H9 (cell line): ENCODE measurements around the gene CNGA2. TPM values are rescaled to one million over a fixed set of nuclear protein-coding genes. Genes with fewer than 3 reads are reported as not detected.

Source experiments
- DNase-seq: peaks from one replicate; pipeline ENCODE4 v3.0.0-alpha.2; 2017
- H2AFZ ChIP-seq: one replicate; pipeline ENCODE4 v1.6.1; 2013; ENCODE audit warnings: mild to moderate bottlenecking, low read length, control low read depth, moderate library complexity
- H2AK5ac ChIP-seq: 2 replicates; pipeline ENCODE4 v1.6.1; 2013; ENCODE audit warnings: low read length, control low read depth, mixed read lengths; ENCODE audit not compliant: insufficient read length
- H2BK120ac ChIP-seq: one replicate; pipeline ENCODE4 v1.6.1; 2013; ENCODE audit warnings: low read depth, mild to moderate bottlenecking, low read length, control low read depth, inconsistent platforms; ENCODE audit not compliant: poor library complexity, severe bottlenecking
- H2BK12ac ChIP-seq: 2 replicates; pipeline ENCODE4 v1.6.1; 2013; ENCODE audit warnings: low read length, control low read depth, mixed read lengths, low read depth; ENCODE audit not compliant: insufficient read length
- H2BK15ac ChIP-seq: 2 replicates; pipeline ENCODE4 v1.6.1; 2013; ENCODE audit warnings: low read depth, low read length, control low read depth
- H2BK20ac ChIP-seq: one replicate; pipeline ENCODE4 v1.6.1; 2013; ENCODE audit warnings: low read depth, mild to moderate bottlenecking, low read length, control low read depth, inconsistent platforms; ENCODE audit not compliant: poor library complexity, severe bottlenecking
- H2BK5ac ChIP-seq: 2 replicates; pipeline ENCODE4 v1.6.1; 2013; ENCODE audit warnings: low read length, control low read depth, mixed read lengths; ENCODE audit not compliant: insufficient read length
- H3K14ac ChIP-seq: 2 replicates; pipeline ENCODE4 v1.6.1; 2013; ENCODE audit warnings: low read length, control low read depth; ENCODE audit not compliant: insufficient read depth
- H3K18ac ChIP-seq: 2 replicates; pipeline ENCODE4 v1.6.1; 2013; ENCODE audit warnings: low read depth, mild to moderate bottlenecking, mixed read lengths, low read length, control low read depth; ENCODE audit not compliant: insufficient read length
- H3K23ac ChIP-seq: 2 replicates; pipeline ENCODE4 v1.6.1; 2013; ENCODE audit warnings: low read length, control low read depth, mixed read lengths, low read depth; ENCODE audit not compliant: insufficient read length
- H3K23me2 ChIP-seq: 2 replicates; pipeline ENCODE4 v1.6.1; 2013; ENCODE audit warnings: low read depth, mild to moderate bottlenecking, mixed read lengths, low read length, control low read depth; ENCODE audit not compliant: insufficient read length, poor library complexity, severe bottlenecking
- H3K27ac ChIP-seq: 2 replicates; pipeline ENCODE4 v1.5.1; 2013; ENCODE audit warnings: low read length, control low read depth, mixed read lengths, low read depth; ENCODE audit not compliant: insufficient read length
- H3K27me3 ChIP-seq: 2 replicates; pipeline ENCODE4 v1.6.1; 2013; ENCODE audit warnings: low read length, control low read depth, inconsistent platforms; ENCODE audit not compliant: insufficient read depth
- H3K4ac ChIP-seq: 2 replicates; pipeline ENCODE4 v1.6.1; 2013; ENCODE audit warnings: low read depth, mild to moderate bottlenecking, control low read depth, inconsistent platforms, low read length, moderate library complexity
- H3K4me1 ChIP-seq: 2 replicates; pipeline ENCODE4 v1.6.1; 2013; ENCODE audit warnings: low read length, control low read depth, inconsistent platforms; ENCODE audit not compliant: insufficient read depth
- H3K4me2 ChIP-seq: 2 replicates; pipeline ENCODE4 v1.6.1; 2013; ENCODE audit warnings: low read length, control low read depth, mixed read lengths; ENCODE audit not compliant: insufficient read length, insufficient read depth
- H3K56ac ChIP-seq: 2 replicates; pipeline ENCODE4 v1.6.1; 2013; ENCODE audit warnings: low read depth, mild to moderate bottlenecking, mixed read lengths, low read length, control low read depth; ENCODE audit not compliant: insufficient read length
- H3K79me1 ChIP-seq: 2 replicates; pipeline ENCODE4 v1.6.1; 2013; ENCODE audit warnings: low read depth, mild to moderate bottlenecking, moderate library complexity, low read length, control low read depth, inconsistent platforms; ENCODE audit not compliant: insufficient read depth, poor library complexity, severe bottlenecking
- H3K79me2 ChIP-seq: 2 replicates; pipeline ENCODE4 v1.6.1; 2013; ENCODE audit warnings: low read length, control low read depth, inconsistent platforms; ENCODE audit not compliant: insufficient read depth
- H3K9ac ChIP-seq: 2 replicates; pipeline ENCODE4 v1.6.1; 2013; ENCODE audit warnings: low read length, control low read depth, mixed read lengths; ENCODE audit not compliant: insufficient read length; ENCODE audit errors: extremely low read depth
- H3K9me3 ChIP-seq: one replicate; pipeline ENCODE4 v1.6.1; 2013; ENCODE audit warnings: low read depth, low read length, inconsistent platforms; ENCODE audit not compliant: control insufficient read depth
- H3T11ph ChIP-seq: one replicate; pipeline ENCODE4 v1.6.1; 2013; ENCODE audit warnings: mild to moderate bottlenecking, low read length, control low read depth, inconsistent platforms
- H4K20me1 ChIP-seq: one replicate; pipeline ENCODE4 v1.6.1; 2013; ENCODE audit not compliant: control insufficient read depth, insufficient read length, insufficient read depth
- H4K5ac ChIP-seq: 2 replicates; pipeline ENCODE4 v1.6.1; 2013; ENCODE audit warnings: low read depth, mild to moderate bottlenecking, mixed read lengths, low read length, control low read depth; ENCODE audit not compliant: insufficient read length
- H4K8ac ChIP-seq: replicated peaks from 2 replicates; pipeline ENCODE4 v1.6.1; 2013; ENCODE audit warnings: low read length, control low read depth, mixed read lengths, low read depth; ENCODE audit not compliant: insufficient read length
- H4K91ac ChIP-seq: 2 replicates; pipeline ENCODE4 v1.6.1; 2013; ENCODE audit warnings: low read depth, mild to moderate bottlenecking, moderate library complexity, mixed read lengths, low read length, control low read depth; ENCODE audit not compliant: insufficient read length
- H3K27ac Mint-ChIP-seq, 3 experiments: 2 replicates in 2 of 3; 3 replicates in 1 of 3; pipeline ENCODE4 v1.8.0; 2020 to 2021; ENCODE audit warnings: mixed read lengths in 3 of 3, mild to moderate bottlenecking in 1 of 3, moderate library complexity in 1 of 3
- H3K27me3 Mint-ChIP-seq: 2 replicates; pipeline ENCODE4 v1.8.0; 2021; ENCODE audit warnings: low read depth, mild to moderate bottlenecking, moderate library complexity, mixed read lengths
- H3K36me3 Mint-ChIP-seq, 3 experiments: 2 replicates in 2 of 3; 3 replicates in 1 of 3; pipeline ENCODE4 v1.8.0; 2020 to 2021; ENCODE audit warnings: low read depth in 3 of 3, mixed read lengths in 3 of 3; ENCODE audit not compliant: insufficient read depth in 1 of 3
- H3K4me1 Mint-ChIP-seq, 2 experiments: 2 replicates each; pipeline ENCODE4 v1.8.0; 2020; ENCODE audit warnings: mixed read lengths in 2 of 2
- H3K4me3 Mint-ChIP-seq, 2 experiments: 2 replicates in 1 of 2; 3 replicates in 1 of 2; pipeline ENCODE4 v1.8.0; 2020 to 2021; ENCODE audit warnings: mild to moderate bottlenecking in 2 of 2, mixed read lengths in 2 of 2, moderate library complexity in 1 of 2
- H3K9me3 Mint-ChIP-seq, 2 experiments: 2 replicates in 1 of 2; 3 replicates in 1 of 2; pipeline ENCODE4 v1.8.0; 2020; ENCODE audit warnings: mild to moderate bottlenecking in 2 of 2, mixed read lengths in 2 of 2, moderate library complexity in 1 of 2
- WGBS: extraction: QIAGEN DNeasy Blood & Tissue Kit; methylation state at CpG from one replicate; pipeline ENCODE4 v1.1.7; 2013; ENCODE audit warnings: missing lambda C conversion rate, low lambda C conversion rate, mixed read lengths; ENCODE audit not compliant: insufficient read length; ENCODE audit errors: extremely low coverage; 5-methylcytosine and 5-hydroxymethylcytosine counted together
- total RNA-seq: library from RNA; stranded (reverse); gene quantifications from 2 replicates; pipeline ENCODE4 v1.2.1, GENCODE V29; 2021
- TF ChIP-seq, protein P1 (sequence below): fragments of 200-600 bp; sonication (generic); conservative IDR thresholded peaks from 3 replicates; pipeline ENCODE4 v1.8.0; 2021; ENCODE audit warnings: antibody characterized with exemption, mild to moderate bottlenecking

Gene CNGA2
- total RNA-seq, 1 experiment from 2014 or later: not detected

DNA sequence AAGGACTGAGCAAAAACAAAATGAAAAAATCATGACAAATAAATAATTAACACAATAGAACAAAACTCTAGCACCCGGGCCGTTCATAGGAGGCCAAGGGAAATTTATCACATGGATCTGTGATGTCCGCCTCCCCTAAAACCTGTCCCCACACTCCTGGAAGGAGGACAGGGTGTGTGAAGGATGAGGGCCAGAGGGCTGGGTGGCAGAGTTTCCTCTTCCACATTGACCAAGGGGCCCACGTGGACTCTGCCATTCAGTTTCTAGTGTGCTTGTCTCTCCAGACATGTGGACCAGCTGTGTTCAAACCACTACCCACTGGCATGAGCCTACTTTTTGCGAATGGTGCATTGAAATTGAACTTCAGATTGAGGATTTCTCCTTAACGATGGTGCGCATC is 33.0 kb upstream of the CNGA2 start:
- Histone ChIP-seq H3K4me1 (no peaks in the 10 kb centered on the region; the same call in 1 of the 2 replicates), H2BK120ac (no peak overlapping the region), H3K23ac (no peak overlapping the region), H3K9ac (no peak overlapping the region), H4K20me1 (no peaks in the 10 kb centered on the region), H3K4me2 (no peak overlapping the region), H3T11ph (no peak overlapping the region), H3K23me2 (no peaks in the 10 kb centered on the region), H2AK5ac (no peak overlapping the region), H2BK12ac (no peak overlapping the region), H3K14ac (no peak overlapping the region), H3K18ac (no peak overlapping the region), H4K5ac (no peak overlapping the region), H3K4ac (no peak overlapping the region), H4K8ac (no peak overlapping the region), H4K91ac (no peak overlapping the region), H3K27ac (no peak overlapping the region), H2AFZ (no peak overlapping the region), H3K9me3 (peaks cover 57% of the 10 kb centered on the region), H3K56ac (no peak overlapping the region), H3K79me1 (no peaks in the 10 kb centered on the region), H3K27me3 (no peaks in the 10 kb centered on the region), H2BK20ac (no peak overlapping the region), H2BK5ac (no peak overlapping the region), H2BK15ac (no peak overlapping the region), H3K79me2 (no peaks in the 10 kb centered on the region)
- no CpG with 5 or more reads among the region's 7 CpGs for WGBS
- DNase-seq: no peak
- peaks cover 0 to 1% (median 0%) of the 10 kb centered on the region in 3 experiments; a peak in 4 of 7 replicates for H3K36me3 Mint-ChIP-seq
- peaks cover 10% of the 10 kb centered on the region for H3K27me3 Mint-ChIP-seq
- no peak overlapping the region for H3K4me3 Mint-ChIP-seq
- H3K4me1 Mint-ChIP-seq: peaks cover 3% of the 10 kb centered on the region in 2 experiments; a peak in 3 of 4 replicates
- H3K9me3 Mint-ChIP-seq: peaks cover 66 to 79% of the 10 kb centered on the region in 2 experiments
- TF ChIP-seq, protein P1, sequence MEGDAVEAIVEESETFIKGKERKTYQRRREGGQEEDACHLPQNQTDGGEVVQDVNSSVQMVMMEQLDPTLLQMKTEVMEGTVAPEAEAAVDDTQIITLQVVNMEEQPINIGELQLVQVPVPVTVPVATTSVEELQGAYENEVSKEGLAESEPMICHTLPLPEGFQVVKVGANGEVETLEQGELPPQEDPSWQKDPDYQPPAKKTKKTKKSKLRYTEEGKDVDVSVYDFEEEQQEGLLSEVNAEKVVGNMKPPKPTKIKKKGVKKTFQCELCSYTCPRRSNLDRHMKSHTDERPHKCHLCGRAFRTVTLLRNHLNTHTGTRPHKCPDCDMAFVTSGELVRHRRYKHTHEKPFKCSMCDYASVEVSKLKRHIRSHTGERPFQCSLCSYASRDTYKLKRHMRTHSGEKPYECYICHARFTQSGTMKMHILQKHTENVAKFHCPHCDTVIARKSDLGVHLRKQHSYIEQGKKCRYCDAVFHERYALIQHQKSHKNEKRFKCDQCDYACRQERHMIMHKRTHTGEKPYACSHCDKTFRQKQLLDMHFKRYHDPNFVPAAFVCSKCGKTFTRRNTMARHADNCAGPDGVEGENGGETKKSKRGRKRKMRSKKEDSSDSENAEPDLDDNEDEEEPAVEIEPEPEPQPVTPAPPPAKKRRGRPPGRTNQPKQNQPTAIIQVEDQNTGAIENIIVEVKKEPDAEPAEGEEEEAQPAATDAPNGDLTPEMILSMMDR: no peak
- H3K27ac Mint-ChIP-seq: no peak overlapping the region
